Dedifferentiated amniotic fluid mesenchymal stem cell (primary cell): Measurements from ENCODE around the gene PRRC2C.
"Not testable (repeated sequence)": the region's sequence is repeated elsewhere in the genome, so short reads cannot be mapped to it uniquely, and the experiment has no call there.

Experiments
- DNase-seq: peaks from one replicate; pipeline ENCODE4 v3.0.0-alpha.2; 2016; ENCODE audit errors: extremely low spot score

Gene PRRC2C

DNA sequence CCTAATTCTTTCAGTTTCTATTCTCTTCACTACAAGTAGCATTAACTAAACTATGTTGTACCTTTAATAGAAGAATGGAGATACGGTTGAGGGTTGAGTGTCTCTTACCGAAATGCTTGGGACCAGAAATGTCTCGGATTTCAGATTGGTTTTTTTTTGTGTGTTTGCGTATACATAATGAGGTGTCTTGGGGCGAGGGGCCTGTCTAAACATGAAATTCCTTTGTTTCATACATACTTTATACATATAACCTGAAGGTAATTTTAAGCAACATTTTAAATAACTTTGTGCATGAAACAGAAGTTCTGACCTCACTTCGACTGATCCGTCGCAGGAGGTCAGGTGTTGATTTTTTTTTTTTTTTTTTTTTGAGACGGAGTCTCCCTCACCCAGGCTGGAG lies 100.4 kb downstream of the PRRC2C start:
- DNase-seq: no peak

DNA sequence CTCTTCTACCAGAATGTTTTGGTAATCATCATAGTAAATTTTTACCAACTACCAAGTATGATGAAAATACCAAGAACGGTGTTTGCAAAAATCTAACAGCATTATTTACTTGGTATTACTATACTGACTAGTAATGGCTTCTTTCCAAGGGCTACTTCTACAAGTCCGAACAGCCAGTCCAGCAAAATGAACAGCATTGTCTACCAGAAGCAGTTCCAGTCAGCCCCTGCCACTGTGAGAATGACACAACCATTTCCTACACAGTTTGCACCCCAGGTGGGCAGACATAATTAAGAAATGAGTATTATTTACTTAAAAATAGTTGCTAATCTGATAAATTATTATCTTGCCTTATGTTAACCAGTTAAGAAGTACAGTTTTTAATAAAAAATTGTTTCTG lies 102.9 kb downstream of the PRRC2C start:
- DNase-seq: no peak

- DNase-seq: peak; percentile 34
Observed at GRCh38 chr1:171590022-171590421, 104.7 kb downstream of the PRRC2C start.

DNA sequence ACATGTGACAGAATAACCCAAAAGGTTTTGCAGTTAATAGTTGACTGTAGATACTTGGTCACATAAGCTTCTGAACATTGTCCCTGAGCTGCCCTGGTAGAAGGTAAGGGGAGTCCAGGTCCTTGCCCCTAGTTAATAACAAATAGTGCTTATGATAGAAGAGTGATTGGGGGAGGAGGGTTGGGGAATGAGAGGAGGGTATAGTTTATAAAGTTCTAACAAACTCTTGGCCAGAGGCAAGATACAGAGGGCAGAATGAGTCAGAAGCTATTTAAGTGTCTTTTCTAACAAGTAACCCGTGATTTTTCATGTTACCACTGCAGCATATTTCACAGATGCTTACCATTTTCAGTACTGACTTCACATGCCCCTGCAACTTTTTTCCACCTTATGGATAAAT lies 110.0 kb downstream of the PRRC2C start:
- no peak for DNase-seq

GRCh38 chr1:171596119-171596518 lies 110.8 kb downstream of the PRRC2C start:
- DNase-seq: no peak

DNA sequence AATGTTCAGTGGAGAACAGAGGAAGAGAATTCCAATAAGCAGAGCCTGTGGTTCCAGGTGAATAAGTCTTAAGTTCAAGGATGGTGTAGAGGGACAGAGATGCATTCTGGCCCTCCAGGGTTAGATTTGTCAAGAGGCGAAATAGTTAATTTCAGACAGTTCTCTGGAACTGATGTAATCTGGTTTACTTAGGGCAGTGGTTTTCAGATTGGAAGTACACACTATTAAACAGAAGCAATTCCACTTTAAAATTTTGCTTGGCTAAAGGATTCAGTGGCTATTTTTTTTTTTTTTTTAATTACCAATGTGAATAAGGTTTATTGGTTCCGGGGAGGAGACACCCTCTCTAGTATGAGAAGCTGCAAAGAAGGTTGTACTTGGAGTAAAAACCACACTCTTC lies 111.4 kb downstream of the PRRC2C start:
- DNase-seq: no peak

DNA sequence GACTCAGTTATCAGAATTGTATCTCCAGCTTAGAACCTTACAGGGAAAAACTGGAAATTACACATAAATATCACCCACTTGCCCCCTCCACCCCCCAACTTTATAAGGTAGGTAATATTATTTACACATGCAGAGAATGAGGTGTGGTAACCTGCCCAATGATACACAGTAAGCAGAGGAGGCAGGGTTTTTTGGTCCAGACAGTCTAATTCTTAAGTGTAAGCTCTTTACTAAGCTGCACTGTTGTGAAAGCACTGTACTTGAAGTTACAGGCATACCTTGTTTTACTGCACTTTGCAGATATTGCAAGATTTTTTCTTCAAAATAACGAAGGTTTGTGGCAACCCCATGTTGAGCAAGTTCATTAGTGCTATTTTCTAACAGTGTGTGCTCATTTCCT lies 111.9 kb downstream of the PRRC2C start:
- DNase-seq: no peak

GRCh38 chr1:171600310-171600709 lies 115.0 kb downstream of the PRRC2C start:
- DNase-seq: not testable (repeated sequence)

GRCh38 chr1:171600862-171601261 lies 115.5 kb downstream of the PRRC2C start:
- DNase-seq: no peak

DNA sequence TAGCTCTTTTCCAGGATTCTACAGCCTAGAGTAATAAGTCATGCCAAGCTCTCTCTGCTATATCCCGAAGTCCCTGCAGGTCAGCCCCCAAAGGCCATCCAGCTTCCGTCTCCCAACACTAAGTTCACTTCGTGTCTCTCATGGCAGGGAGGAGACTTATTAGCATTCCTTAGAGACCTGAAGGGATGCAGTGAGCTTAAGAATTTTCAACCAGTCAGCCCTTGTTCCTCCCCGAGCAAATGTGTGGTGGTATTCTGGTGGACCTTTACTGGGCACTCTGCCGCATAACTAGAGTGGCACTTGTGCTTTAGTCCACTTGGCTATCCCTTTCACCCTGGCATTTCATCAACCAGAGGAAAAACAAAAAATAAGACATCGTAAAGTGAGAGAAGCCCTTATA lies 117.7 kb downstream of the PRRC2C start:
- not testable (repeated sequence) for DNase-seq

- no peak for DNase-seq
Observed at GRCh38 chr1:171606402-171606941, 121.1 kb downstream of the PRRC2C start.

DNA sequence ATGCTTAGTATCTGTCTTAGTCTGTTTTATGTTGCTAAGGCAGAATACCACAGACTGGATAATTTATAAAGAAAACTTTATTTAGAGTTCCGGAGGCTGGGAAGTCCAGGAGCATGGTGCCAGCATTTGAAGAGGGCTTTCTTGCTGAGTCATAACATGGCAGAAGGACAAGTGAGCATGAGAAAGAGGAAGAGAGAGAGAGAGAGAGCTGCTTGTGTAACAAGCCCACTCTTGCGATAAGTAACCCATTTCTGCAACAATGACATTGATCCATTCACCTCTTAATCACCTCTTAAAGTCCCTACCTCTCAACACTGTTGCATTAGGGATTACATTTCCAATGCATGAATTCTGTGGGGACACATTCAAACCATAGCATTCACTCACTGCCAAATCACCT lies 125.1 kb downstream of the PRRC2C start:
- DNase-seq: no peak

DNA sequence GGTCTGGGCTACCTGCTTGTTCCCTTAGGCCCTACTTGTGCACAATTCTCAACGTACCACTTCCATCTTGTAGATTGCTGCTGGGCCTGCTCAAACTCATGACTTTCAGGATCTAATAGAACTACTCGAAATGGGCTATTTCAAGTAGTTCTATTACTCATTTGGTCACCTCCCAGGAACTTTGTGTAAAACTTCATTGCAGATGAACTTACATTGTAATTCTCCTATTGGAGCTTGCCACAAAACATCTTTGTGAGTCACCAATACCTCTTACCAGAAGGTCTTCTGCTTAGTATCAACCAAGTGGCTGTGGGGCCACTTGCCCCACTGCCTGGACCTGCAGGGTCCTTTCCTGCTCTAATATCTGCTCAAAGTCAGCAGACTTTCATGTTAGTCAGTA lies 126.0 kb downstream of the PRRC2C start:
- DNase-seq: no peak

GRCh38 chr1:171613282-171613681 lies 128.0 kb downstream of the PRRC2C start:
- DNase-seq: no peak

DNA sequence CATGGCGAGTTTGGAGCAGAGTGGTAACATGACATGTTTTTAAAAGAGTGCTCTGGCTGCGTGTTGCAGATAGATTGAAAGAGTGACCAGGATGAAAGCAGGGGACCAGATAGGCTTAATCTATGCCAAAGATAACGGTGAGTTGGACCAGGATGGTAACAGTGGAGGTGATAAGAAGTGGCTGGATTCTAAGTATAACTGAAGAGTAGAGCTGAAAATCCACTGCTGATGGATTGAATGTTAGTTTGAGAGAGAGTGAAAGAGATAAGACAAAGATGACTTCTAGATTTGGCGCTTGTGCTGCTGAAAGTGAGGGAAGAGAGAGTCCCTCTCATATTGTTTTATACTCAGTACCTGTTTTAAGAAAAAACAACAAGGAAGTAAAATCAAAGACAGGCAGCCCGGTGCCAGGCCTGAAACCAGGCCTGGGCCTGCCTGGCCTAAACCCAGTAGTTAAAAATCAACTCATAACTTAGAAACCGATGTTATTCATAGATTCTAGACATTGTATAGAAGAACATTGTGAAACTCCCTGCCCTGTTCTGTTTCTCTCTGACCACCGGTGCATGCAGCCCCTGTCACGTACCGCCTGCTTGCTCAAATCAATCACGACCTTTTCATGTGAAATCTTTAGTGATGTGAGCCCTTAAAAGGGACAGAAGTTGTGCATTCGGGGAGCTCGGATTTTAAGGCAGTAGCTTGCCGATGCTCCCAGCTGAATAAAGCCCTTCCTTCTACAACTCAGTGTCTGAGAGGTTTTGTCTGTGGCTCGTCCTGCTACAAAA lies 130.0 kb downstream of the PRRC2C start:
- not testable (repeated sequence) for DNase-seq

GRCh38 chr1:171616586-171616985 lies 131.3 kb downstream of the PRRC2C start:
- no peak for DNase-seq

DNA sequence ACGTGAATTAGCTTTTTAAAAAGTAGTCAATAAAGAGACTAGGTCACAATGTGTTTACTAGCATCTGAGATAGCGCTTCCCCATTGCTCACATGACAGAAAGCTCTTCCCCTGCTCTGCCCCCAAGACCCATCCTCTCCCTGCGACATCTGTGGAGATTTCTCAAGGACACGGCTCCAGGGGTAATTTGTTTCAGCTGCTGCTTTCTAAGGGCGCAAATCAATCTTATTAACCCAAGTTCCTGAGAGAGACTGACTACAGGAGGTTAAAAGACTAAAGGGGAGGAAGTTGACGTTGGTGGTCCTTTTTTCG lies 136.8 kb downstream of the PRRC2C start, which contains the start of gene MYOCOS:
Gene MYOCOS, plus strand, starts transcription at position 92 of the 311 bp plus-strand sequence. CDS start 1,641 bp downstream, outside the sequence.
- DNase-seq: no peak

DNA sequence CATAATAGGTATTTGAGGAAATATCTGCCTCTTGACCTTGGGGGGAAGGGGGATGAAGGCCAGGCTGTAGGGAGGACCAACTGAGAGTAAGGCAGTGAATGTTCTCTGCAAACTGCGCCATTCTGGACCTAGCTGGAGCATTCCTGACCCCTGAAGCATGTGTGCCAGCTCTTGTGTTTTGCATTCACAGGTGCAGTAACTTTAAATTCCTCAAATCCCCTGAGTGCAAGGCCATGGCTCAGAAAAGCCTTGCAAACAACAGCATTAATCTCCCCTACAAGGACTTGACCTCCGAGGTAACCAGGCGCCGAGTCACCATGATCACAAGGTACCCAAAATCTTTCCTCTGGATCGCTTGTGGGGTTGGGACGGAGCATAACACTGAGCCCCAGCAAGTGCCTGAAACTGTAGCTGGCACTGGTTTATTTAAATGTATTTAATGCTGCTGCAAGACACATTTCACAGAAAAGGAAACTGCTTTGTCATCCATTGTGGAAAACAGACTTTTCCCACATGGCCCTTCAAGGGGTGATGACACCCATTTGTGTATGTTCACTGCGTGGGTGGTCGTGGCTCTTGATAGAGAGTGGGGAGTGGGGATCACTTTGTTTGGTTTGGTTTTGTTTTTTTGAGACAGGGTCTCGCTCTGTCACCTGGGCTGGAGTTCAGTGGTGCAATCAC lies 138.5 kb downstream of the PRRC2C start:
- no peak for DNase-seq

GRCh38 chr1:171625225-171625624 lies 139.9 kb downstream of the PRRC2C start:
- DNase-seq: no peak

- DNase-seq: peak; percentile 0
Observed at GRCh38 chr1:171627020-171627419, 141.7 kb downstream of the PRRC2C start.

GRCh38 chr1:171628225-171628624 lies 142.9 kb downstream of the PRRC2C start:
- DNase-seq: no peak

DNA sequence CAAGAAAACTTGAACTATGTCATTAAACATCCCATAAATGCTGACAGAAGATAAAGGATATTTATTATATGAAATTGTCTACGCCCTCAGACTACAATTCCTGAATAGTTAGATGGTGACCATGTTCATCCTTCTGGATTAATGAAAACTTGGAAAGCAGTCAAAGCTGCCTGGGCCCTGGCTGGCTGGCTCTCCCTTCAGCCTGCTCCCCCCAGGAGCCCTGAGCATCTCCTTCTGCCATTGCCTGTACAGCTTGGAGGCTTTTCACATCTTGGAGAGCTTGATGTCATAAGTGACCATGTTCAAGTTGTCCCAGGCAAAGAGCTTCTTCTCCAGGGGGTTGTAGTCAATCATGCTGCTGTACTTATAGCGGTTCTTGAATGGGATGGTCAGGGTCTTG lies 150.3 kb downstream of the PRRC2C start:
- DNase-seq: no peak

DNA sequence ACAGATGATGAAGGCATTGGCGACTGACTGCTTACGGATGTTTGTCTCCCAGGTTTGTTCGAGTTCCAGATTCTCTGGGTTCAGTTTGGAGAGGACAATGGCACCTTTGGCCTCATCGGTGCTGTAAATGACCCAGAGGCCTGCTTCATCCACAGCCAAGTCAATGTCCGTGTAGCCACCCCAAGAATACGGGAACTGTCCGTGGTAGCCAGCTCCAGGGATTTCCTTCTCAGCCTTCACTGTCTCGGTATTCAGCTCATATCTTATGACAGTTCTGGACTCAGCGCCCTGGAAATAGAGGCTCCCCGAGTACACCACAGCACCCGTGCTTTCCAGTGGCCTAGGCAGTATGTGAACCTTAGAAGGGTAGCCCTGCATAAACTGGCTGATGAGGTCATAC lies 150.8 kb downstream of the PRRC2C start:
- DNase-seq: no peak
